ENCODE results near the gene SRSF3.
"Not testable (repeated sequence)": the region's sequence is repeated elsewhere in the genome, so short reads cannot be mapped to it uniquely, and the experiment has no call there.

The SRSF3 gene

DNA sequence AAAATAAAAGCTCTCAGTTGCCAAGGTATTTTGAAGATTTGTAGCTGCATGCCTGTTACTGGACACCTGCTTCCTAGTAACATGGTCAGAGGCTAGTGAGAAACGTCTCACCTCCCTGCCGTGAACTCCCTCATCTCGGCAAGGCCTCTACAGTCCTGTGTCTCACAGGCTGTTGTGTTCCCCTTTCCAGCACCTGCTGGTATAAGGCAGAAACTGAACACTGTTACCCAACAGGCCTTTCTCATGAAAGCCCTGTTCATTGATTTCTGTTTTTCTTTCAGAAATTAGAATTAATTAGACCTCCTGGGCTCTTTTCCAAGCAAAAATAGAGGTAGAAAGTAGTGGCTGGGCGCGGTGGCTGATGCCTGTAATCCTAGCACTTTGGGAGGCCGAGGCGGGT, 17.6 kb upstream of the SRSF3 start:
- DNase-seq, result no peak

DNA sequence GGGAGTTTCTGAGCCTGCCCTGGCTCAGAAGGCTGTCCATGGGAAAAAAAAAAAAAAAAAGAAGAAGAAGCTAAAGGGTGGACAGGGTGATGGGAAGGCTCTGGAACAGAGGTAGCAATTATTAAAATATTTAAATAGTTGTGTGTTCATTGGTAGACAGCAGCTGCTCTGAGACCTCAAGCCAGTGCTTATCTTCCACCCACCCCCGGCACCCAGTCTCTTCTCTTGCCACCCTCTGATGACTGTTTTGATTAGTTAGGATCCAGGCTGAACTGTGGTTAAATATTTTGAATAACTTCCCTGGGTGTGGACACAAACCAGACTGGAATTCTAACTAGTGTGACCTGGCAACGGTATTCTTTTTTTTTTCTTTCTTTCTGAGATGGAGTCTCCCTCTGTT, 16.9 kb upstream of the SRSF3 start:
- DNase-seq, result no peak

DNA sequence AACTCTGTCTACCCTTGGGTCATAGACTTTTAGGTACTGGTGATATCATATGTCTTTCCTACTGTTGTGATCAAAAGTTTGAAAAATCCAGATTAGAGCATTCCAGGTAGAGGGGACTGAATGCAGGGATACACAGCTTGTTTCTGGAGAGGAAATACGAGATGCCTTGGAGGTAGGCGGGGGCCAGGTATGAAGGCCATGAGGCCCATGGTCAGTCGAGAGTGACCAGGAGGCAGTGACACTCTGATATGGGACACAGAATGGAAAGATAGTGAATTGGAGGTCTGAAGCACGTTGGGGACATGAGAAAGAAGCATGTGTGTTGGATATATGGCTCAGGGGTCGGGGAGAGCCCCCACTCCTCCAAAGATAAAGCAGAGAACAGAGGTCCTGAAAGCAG, 16.1 kb upstream of the SRSF3 start:
- DNase-seq, result no peak

DNA sequence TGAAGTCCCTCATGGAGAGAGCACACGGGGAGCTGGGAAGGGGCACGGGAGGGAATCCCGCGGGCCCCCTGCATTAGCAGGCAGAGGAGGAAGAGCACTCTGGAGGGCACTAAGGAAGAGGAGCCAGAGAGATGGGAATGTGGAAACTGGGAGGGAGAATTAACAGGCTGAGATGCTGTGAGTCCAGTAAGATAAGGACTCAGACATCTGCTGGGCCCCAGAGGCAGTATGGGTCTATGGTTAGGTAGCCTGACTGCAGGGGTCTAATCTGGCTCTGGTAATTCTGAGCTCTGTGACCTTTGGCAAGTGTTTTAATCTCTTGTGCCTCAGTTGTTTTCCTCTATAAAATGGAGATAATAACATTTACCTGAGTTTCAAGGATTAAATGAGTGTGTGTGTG, 15.7 kb upstream of the SRSF3 start:
- no peak for DNase-seq

DNA sequence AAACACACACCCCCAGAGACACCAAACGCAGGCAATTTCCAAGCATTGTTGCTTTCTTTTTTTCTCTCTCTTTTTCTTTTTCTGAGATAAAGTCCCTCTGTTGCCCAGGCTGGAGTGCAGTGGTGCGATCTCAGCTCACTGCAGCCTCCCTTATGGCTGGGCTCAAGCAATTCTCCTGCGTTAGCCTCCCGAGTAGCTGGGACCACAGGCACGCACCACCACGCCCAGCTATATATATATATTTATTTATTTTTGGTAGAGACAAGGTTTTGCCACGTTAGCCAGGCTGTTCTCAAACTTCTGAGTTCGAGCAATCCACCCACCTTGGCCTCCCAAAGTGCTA, 14.0 kb upstream of the SRSF3 start:
- no peak for DNase-seq

DNA sequence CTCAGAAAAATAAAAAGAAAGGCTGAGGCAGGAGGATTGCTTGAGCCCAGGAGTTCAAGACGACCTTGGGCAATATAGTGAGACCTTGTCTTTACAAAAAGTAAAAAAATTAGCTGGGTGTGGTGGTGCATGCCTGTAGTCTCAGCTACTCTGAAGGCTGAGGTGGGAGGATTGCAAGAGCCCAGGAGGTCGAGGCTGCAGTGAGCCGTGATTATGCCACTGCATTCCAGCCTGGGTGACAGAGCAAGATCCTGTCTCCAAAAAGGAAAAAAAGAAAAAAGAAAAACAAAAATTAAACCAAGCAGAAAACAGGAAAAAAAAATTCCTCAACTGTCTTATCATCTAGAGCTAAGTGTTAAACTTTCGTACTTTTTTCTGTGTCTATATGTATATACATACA, 12.4 kb upstream of the SRSF3 start:
- no peak for DNase-seq

DNA sequence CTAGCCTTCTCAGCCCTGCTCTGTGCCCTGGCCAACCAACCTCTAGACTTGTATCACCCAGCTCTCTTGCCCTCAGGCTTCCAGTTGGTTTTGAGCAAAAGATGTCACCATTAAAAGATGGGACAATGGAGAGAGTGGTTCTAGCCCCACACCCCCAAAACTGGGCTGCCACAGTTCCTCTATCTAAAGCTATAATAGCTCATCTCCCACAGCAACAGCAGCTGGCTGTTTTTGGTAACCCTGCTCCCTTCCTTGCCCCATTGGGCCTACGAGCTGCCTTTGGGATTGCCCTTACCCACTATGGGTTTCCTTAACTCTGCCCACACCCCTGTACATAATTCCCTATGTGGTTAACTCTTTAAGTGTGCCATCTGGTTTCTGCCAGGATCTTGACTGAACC, 7.6 kb upstream of the SRSF3 start:
- DNase-seq, result no peak

DNA sequence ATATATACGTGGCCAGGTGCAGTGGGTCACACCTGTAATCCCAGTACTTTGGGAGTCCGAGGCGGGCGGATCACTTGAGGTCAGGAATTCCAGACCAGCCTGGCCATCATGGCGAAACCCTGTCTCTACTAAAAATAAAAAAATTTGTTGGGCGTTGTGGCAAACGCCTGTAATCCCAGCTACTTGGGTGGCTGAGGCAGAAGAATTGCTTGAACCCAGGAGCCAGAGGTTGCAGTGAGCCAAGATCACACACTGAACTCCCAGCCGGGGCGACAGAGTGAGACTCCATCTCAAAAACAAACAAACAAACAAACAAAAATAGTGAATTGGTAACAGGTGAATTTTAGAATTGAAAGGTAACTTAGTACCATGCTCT, 5.1 kb upstream of the SRSF3 start:
- not testable (repeated sequence) for DNase-seq

DNA sequence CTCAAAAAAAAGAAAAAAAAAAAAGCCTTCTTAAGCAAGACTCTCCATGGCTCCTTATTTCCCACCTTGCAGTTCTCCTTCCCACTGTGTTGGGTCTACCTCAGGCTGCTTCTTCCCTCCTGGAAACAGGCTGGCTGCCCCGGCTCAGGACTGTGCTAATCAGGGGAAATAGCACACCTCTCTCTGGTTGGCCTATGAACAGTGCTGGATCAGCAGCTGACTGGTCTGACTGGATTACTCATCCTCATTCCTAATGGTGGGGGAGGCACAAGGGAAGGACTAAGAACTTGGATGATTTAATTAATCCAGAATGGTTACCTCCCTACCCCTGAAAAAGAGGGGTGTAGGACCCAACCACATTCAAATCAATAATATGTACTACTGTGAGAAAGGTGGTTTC, 3.9 kb upstream of the SRSF3 start:
- no peak for DNase-seq

DNA sequence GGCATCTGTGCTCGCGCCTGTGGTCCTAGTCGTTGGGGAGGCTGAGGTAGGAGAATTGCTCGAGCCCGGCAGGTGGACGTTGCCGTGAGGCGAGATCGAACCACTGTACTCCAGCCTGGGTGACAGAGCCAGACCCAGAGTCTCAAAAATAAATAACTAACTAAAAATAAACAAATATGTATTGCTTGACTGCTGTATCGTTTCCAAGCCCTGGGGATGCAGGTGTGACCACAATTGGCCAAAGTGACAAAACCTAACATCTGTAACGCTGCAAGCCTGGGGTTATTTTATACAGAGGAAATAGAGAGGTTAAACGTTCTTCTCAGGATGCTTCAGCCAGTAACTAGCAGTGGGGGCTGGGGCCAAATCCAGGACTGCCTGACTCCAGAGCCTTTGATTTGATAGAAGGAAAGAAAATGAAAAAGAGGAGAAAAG, 1.9 kb upstream of the SRSF3 start:
- DNase-seq, result no peak

DNA sequence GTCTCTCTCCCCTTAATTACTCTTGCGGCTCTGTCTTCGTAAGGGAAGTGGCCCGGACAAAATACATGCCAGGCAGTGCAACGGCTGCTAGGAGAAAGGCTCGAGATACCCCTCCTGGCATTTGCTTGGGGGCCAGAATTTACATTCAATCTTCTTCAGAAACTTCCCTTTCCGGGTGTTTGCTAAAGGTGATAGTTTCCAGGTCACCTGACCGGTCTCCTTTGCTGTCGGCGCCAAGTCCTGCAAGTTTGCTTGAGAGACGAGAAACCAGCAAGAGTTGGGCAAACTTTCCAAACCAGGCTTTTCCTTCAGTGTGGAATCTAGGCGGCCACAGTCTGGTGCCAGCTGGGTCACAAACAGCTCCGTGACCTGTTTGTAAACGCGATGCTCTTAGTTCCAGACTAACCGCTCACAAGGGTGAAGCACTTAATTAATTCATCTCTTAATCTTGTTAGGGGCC, 563 bp upstream of the SRSF3 start:
- DNase-seq, result peak; percentile 78

DNA sequence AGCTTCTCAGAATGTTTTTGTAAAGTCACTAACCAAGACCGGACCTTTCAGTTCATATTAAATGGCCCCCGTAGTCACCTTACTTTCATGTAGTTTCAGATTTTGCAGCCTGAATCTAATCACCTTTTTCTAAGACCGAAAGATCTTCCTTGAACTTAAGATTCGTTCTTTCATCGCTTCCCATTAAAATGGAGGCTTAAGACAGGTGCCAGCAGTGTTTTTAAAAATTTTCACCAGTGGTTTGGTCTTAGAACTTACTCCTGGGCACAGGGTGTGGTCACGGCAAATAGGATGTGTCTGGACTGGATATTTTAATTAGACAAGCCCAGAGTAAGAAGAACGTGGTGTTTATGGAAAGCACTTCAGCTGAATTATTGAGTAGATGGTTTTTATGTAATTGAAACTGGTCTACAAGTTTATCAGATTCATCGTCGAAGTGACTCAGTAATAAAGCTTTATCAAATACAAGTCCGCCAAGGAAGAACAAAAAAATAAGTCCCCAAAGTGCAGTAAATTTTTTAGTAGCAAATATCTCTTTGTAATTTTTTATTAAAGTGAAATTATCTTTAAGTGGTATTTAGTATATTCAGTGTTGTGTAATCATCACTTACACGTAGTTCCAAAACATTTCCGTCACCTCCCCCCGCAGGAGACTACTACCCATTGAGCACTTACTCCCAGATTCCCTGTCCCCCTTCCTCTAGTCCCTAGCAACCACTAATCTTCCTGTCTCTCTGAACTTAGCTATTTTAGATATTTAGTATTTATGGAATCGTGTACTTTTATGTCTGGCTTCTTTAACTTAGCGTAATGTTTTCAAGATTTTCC, 868 bp downstream of the SRSF3 start:
- no peak for DNase-seq

DNA sequence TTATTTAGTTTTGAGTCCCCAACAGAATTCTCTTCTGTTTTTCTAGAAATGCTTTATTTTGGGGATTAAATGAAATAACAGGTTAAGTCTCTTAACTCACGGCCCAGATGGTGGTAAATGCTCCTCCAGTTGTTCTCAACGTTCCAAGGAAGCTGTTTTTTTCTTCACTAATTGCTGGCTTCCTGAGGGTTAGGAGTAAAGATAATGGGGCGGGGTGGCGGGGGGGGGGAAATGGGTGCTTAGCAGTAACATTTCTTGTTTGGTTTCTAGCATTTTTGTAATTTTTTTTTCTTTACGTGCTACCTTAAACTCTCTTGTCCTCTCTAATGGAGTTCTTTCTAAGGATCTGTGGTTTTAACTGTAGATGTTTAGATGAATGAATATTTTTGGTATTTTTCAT, 2.2 kb downstream of the SRSF3 start:
- DNase-seq, result no peak

DNA sequence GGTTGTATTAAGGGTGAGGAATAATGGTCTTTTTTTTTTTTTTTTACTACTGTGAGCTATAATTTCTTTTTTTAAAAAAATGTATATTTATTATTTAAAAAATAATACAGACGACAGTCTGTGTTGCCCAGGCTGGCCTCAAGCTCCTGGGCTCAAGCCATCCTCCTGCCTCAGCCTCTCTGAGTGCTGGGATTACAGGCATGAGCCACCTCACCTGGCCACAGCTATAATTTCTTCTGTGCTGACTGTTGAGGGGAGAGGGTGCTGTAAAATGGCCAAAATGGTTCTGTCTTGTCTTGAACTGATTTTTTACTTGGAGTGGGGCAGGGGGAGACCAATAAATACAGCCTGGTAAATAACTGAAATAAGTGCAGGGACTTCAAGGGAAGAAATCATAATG, 3.6 kb downstream of the SRSF3 start:
- DNase-seq, result no peak

DNA sequence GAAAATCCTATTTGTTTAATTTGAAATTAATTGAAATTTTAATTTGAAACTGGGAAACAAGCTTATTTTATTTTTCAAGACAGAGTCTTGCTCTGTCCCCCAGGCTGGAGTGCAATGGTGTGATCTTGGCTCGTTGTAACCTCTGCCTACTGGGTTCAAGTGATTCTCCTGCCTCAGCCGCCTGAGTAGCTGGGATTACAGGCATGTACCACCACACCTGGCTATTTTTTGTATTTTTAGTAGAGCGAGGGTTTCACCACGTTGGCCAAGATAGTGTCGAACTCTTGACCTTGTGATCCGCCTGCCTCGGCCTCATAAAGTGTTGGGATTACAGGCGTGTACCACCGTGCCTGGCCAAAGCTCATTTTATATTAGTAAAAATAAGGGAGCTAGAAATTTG, 4.2 kb downstream of the SRSF3 start:
- no peak for DNase-seq

DNA sequence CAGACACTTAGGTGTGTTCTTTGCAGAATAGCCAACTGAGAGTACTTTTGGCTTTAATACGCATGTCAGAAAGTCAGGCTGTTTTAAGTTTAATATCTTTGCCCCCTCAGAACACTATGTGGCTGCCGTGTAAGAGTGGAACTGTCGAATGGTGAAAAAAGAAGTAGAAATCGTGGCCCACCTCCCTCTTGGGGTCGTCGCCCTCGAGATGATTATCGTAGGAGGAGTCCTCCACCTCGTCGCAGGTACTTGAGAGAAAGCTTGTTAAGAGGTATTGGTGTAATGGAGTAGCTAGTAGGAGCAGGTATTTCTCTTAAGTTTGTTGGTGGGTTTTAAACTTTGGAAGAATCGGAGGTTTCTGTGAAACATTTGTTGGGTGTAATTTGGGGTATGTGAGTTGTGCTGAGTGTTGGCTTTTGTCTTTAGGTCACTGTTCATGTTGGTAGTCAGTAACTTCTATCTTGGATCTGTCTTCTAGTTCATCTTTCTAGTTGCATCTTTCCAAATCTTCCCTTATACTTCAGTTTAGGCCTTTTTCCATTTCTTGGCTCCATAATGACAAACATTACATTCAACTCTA, 4.7 kb downstream of the SRSF3 start:
- no peak for DNase-seq

DNA sequence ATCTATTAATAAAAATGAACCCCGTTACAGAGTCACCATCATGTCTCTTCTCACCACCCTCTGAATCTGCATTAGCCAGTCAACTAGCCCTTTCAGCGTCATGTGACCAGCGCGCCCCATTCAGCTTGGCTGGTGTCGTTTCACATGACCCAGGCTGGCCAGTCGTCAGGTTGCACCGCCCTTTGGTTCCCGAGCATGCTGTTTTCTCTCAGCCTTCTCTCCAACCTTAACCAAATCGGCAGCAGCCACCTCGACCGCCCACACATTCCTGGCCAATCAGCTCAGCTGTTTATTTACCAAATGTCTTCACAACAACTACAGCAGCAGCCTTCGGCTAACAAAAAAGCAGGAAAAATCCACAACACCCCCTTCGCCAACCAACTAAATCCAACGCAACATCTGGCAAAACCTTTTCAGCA, 5.6 kb downstream of the SRSF3 start:
- no peak for DNase-seq

DNA sequence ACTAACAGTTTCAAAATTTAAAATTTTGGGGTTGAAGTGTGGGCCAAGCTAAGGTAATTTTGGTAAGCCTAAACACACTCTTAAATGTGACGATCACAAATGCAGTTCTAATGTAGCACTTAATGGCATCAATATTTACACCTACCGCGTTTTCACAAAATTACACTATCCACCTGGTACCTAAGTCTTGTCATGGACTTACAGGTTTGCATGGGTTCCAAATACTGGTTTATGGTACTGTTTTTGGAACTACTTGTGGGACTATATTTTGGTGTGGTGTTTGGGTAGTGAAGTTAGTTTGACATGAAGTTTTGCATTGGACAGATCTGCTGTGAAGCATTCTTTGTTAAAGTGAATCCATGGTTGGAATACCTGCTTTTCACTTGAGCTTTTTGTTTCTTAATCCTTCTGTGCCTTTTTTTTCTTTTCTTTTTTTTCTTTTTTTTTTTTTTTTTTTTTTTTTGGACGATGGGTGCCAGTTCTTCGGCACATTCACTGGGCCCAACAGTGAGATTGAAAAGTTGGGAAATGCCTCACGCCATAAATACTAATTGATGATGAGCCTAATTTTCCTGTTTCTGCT, 6.5 kb downstream of the SRSF3 start:
- no peak for DNase-seq

DNA sequence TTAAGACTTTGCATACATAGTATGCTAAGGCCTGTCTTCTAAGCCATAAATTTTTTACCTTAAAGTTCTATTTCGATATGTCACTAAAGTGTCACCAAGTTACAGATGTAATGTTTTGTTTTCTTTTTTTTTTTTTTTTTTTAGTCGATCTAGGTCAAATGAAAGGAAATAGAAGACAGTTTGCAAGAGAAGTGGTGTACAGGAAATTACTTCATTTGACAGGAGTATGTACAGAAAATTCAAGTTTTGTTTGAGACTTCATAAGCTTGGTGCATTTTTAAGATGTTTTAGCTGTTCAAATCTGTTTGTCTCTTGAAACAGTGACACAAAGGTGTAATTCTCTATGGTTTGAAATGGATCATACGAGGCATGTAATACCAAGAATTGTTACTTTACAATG, 7.7 kb downstream of the SRSF3 start:
- not testable (repeated sequence) for DNase-seq

DNA sequence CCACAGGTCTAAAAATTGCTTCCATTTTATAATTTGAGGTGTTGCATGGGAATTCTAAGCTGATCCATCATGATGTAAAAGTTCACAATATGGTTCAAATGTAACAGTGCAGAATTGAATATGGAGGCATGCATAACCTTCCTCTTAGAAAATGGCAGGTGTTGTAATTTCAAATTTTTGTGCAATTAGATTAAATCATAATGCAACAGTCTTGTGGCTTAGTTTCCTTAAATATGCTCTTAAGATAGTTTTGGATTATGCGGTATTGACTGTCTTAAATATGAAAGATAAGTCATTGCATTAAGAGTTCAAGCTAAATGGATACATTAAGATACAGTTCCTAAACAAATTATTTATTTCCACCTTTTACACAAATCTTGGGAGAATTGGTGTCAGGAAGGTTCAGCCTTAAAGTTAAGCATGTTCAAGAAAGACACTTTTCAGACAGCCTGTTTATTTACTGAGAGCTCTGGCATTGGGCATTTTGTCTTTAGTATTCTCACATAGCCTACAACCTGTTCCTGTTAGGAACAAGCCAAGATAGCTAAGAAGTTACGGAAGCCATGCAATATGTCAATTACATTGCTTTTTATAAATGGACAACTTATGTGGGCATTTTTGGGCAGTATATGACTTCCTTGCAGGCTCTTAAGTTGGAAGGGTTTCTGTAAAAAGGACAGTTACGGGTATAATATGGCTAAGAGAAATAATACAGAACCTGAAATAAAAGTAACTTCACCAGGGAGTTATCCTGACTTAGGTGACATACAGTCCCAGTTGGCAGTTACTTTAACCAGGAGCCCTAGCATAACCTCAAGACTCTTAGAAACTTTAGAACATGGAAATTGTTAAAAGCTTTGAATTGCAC, 9.3 kb downstream of the SRSF3 start:
- DNase-seq, result no peak

DNA sequence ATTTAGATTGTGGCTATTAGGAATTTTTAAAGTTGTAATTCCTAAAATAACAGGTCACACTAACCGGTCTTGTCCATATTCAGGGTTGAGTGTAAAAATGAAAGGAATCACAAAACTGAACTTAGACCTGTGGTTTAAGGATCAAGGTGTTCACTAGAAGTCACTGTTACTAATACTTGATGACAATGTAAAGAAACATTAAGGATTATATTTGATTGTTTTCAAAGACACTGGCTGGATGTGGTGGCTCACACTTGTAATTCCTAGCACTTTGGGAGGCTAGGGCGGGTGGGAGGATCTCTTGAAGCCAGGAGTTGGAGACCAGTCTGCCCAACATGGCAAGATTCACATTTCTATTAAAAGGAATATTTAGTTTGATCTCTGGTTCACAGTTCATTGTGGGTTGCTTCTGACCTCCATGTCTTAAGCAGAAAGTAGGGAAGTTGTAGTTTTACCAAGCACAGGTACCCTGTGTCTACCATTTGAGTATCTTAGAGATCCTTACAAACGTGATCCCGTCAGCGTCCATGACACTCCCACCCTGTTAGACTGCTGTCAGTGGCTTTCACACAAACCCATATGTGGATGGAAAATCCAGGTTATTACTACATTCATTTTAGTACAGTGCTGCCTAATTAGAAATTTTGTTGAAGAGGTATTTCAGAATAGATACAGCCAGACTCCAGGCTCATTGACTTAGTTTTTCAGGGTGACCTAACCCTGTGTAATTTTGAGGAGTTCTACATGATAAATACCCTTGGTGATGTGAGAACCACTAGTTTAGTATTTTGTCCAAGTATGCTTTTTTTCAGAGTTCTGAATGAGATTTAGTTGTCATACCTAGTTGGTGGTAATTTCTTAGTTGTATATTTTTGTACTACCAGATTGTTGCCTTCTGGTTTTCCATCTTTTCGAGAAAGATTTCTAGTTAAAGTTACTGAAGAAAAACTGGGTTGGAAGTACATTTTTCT, 10.2 kb downstream of the SRSF3 start:
- DNase-seq, result no peak

DNA sequence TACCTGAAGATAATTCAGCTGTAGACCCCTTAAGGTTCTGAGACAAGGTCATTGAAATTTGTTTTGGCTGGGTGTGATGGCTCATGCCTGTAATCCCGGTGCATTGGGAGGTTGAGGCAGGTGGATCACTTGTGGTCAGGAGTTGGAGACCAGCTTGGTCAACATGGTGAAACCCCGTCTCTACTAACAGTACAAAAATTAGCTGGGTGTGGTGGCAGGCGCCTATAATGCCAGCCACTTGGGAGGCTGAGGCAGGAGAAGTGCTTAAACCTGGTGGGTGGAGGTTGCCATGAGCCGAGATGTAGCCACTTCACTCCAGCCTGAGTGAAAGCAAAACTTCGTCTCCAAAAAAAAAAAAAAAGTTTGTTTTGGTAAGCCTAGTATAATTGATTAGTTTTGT, 11.0 kb downstream of the SRSF3 start:
- DNase-seq, result no peak

All from NCI-H1436 treated with DMSO at 0.1 percent for 48 hours (cell line).